Effector memory CD4-positive, alpha-beta T cell (primary cell): ENCODE measurements around the gene LORICRIN.
A peak's percentile ranks its signal among the peaks of the same experiment; 100 is the strongest.

Experiments used
- DNase-seq, 3 donors: peaks; one replicate each; pipeline ENCODE4 v3.0.0-alpha.2; 2020
- H3K27ac ChIP-seq: 2 replicates; pipeline ENCODE4 v1.7.0; 2013; ENCODE audit warnings: mild to moderate bottlenecking, low read length, moderate library complexity; ENCODE audit not compliant: insufficient read depth, poor library complexity, severe bottlenecking
- H3K27me3 ChIP-seq: replicated peaks from 2 replicates; pipeline ENCODE4 v1.7.0; 2013; ENCODE audit warnings: mild to moderate bottlenecking, low read length; ENCODE audit not compliant: insufficient read depth, control insufficient read depth, poor library complexity, severe bottlenecking
- H3K36me3 ChIP-seq: 2 replicates; pipeline ENCODE4 v1.7.0; 2013; ENCODE audit warnings: mild to moderate bottlenecking, low read length, moderate library complexity; ENCODE audit not compliant: control insufficient read depth, insufficient read depth
- H3K4me1 ChIP-seq: 2 replicates; pipeline ENCODE4 v1.7.0; 2013; ENCODE audit warnings: low read length, mild to moderate bottlenecking; ENCODE audit not compliant: control insufficient read depth, insufficient read depth, poor library complexity, severe bottlenecking
- H3K4me3 ChIP-seq: 2 replicates; pipeline ENCODE4 v1.7.0; 2013; ENCODE audit warnings: low read length, low read depth, mild to moderate bottlenecking; ENCODE audit not compliant: insufficient read depth, poor library complexity, severe bottlenecking
- H3K9me3 ChIP-seq: 2 replicates; pipeline ENCODE4 v1.7.0; 2013; ENCODE audit warnings: mild to moderate bottlenecking, low read length, moderate library complexity; ENCODE audit not compliant: control insufficient read depth

The LORICRIN gene

GRCh38 chr1:153262070-153262366 lies 2.5 kb downstream of the LORICRIN start:
- H3K36me3 ChIP-seq: no peaks in the 10 kb centered on the region
- no peaks in the 10 kb centered on the region for H3K9me3 ChIP-seq
- peaks cover 28% of the 10 kb centered on the region for H3K27me3 ChIP-seq
- peaks cover 21% of the 10 kb centered on the region for H3K4me1 ChIP-seq
- H3K27ac ChIP-seq: no peak overlapping the region
- H3K4me3 ChIP-seq: peak overlapping the region; percentile 56
- DNase-seq: no peak

- Histone ChIP-seq H3K4me1 (peaks cover 21% of the 10 kb centered on the region), H3K4me3 (peak overlapping the region; percentile 56), H3K27me3 (peaks cover 28% of the 10 kb centered on the region), H3K9me3 (no peaks in the 10 kb centered on the region), H3K36me3 (no peaks in the 10 kb centered on the region), H3K27ac (no peak overlapping the region)
- DNase-seq: no peak
Measured at GRCh38 chr1:153262462-153263157, 3.1 kb downstream of the LORICRIN start.

DNA sequence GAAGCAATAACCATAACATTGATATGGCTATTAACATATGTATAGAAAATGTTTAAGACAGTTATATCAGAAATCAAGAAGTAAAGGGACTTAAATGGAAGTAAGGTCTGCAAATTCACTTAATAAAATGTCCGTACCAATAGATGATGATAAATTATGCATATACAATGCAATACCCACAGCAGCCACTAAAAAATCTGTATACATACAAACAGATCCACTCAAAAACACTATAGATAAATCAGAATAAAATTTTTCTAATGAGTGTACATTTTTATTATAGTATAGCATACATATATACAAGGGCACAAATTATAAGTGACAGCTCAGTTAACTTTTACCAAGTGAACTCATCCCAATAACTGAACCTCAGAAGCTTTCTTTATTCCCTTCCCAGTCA lies 6.0 kb downstream of the LORICRIN start:
- DNase-seq: no peak
- no peak overlapping the region for H3K27ac ChIP-seq

DNA sequence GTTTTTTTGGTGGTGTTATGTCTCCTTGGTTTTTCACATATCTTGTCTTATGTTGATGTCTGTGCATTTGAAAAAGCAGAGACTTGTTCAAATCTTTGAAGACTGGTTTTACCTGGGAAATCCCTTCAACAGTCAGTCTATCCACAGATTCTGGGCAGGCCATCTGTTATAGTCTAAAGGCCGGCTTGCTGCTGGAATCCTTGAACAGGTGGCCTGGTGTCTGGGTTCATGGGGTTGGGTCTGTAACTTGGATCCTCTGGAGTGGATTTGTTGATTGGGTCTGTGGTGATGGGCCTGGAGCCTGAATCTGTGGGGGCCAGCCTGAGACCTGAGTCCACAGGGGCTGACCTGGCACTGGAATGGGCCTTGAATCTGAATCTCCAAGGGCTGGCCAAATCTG lies 12.2 kb downstream of the LORICRIN start:
- Histone ChIP-seq H3K27ac (no peak overlapping the region), H3K27me3 (peaks cover 14% of the 10 kb centered on the region)
- DNase-seq: no peak

More for the DNA sequence above, 6.0 kb downstream of the LORICRIN start:
- Histone ChIP-seq H3K4me3 (no peak overlapping the region), H3K4me1 (peaks cover 18% of the 10 kb centered on the region), H3K36me3 (no peaks in the 10 kb centered on the region), H3K9me3 (no peaks in the 10 kb centered on the region), H3K27me3 (peaks cover 28% of the 10 kb centered on the region)

GRCh38 chr1:153272186-153272585 lies 12.7 kb downstream of the LORICRIN start:
- Histone ChIP-seq H3K27me3 (peaks cover 14% of the 10 kb centered on the region), H3K27ac (no peak overlapping the region), H3K4me3 (no peak overlapping the region), H3K9me3 (no peaks in the 10 kb centered on the region), H3K36me3 (no peaks in the 10 kb centered on the region), H3K4me1 (no peaks in the 10 kb centered on the region)
- DNase-seq: no peak

More for the DNA sequence above, 12.2 kb downstream of the LORICRIN start:
- no peaks in the 10 kb centered on the region for H3K36me3 ChIP-seq
- H3K9me3 ChIP-seq: no peaks in the 10 kb centered on the region
- no peak overlapping the region for H3K4me3 ChIP-seq
- H3K4me1 ChIP-seq: no peaks in the 10 kb centered on the region

DNA sequence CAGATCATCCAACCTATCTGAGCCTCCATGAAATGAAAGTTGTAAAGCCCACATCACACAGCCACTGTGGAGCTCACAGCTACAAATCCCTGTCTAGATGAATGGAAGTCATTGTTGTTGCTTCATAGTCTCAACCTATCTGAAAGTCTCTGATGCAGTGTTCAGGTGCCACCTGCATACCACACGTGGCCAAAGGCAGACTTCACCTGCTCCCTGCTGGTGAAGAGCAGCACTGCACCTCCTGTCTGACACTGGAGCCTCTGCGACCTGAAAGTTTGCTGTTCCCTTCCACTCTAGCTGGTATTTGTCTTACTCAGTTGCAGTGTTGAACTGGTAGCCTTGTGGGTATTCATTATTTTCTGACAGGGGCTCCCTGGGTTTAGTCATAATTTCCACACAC lies 18.4 kb downstream of the LORICRIN start:
- H3K36me3 ChIP-seq: no peaks in the 10 kb centered on the region
- H3K27me3 ChIP-seq: peaks cover 2% of the 10 kb centered on the region
- H3K9me3 ChIP-seq: no peaks in the 10 kb centered on the region
- H3K4me3 ChIP-seq: no peak overlapping the region
- H3K4me1 ChIP-seq: no peaks in the 10 kb centered on the region
- no peak overlapping the region for H3K27ac ChIP-seq
- DNase-seq: no peak

GRCh38 chr1:153288634-153289275 lies 29.3 kb downstream of the LORICRIN start:
- H3K27me3 ChIP-seq: no peaks in the 10 kb centered on the region
- no peak overlapping the region for H3K27ac ChIP-seq
- H3K4me3 ChIP-seq: no peak overlapping the region
- H3K9me3 ChIP-seq: no peaks in the 10 kb centered on the region
- no peak for DNase-seq
- no peaks in the 10 kb centered on the region for H3K36me3 ChIP-seq
- H3K4me1 ChIP-seq: peaks cover 9% of the 10 kb centered on the region

DNA sequence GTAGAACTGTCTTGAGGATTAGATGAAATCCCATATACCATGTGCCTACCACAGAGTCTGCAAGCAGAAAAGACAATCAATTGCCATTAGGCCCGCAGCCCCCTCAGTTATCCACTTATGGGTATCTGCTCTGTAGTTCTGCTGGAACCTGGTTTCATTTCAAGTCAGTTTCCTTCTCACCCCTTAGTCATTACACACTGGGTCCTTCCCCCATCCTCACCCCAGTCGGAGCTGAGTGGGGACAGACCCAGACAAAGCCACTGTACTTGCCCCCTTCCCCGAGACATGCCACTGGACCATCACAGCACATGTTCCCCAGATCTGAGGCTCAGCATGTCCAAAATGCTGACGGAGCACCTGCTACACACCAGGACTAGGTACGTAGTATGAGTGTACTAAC lies 32.0 kb downstream of the LORICRIN start:
- DNase-seq: no peak
- H3K4me3 ChIP-seq: no peak overlapping the region
- H3K4me1 ChIP-seq: peaks cover 14% of the 10 kb centered on the region
- no peaks in the 10 kb centered on the region for H3K9me3 ChIP-seq
- peaks cover 3% of the 10 kb centered on the region for H3K27me3 ChIP-seq
- H3K27ac ChIP-seq: no peak overlapping the region
- no peaks in the 10 kb centered on the region for H3K36me3 ChIP-seq

- H3K36me3 ChIP-seq: no peaks in the 10 kb centered on the region
- H3K27ac ChIP-seq: no peak overlapping the region
- no peak for DNase-seq
- H3K4me1 ChIP-seq: peaks cover 14% of the 10 kb centered on the region
- H3K4me3 ChIP-seq: no peak overlapping the region
- H3K27me3 ChIP-seq: peaks cover 3% of the 10 kb centered on the region
- no peaks in the 10 kb centered on the region for H3K9me3 ChIP-seq
Measured at GRCh38 chr1:153292185-153292584, 32.7 kb downstream of the LORICRIN start.

DNA sequence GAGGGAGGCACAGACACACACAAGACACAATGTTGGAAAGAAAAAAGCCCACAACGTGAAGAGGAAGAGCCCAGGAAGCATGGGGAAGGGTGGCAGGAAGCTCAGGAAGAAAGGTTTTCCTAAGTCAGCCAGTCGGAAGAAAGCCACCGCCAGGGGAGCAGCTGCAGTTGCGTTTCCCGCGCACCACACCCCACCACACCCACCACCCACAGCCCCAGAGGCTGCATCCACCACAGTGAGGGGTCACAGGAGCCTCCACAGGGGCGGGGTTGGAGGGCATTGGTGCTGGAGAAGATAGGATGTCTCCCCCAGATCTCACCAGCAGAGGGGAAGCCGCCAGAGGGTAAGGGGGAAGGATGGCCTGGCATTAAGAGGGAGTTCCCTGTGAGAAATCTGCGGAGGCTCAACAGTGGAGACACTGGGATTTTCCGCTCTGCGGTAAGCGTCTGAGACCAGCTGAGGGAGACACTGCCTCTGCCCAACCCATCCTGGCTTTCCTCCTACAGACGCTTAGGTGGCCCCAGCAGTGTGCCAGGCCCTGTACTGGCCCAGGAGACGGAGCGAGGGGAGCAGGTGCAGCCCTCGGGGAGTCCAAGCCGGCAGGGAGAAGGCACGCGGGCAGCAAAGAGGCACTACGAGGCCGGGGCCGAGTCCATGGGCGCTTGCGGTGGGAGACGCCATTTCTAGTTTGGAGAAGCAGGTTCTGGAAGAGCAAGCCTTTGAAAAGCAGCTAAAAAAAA lies 33.4 kb downstream of the LORICRIN start:
- Histone ChIP-seq H3K36me3 (no peaks in the 10 kb centered on the region), H3K9me3 (no peaks in the 10 kb centered on the region), H3K27ac (no peak overlapping the region), H3K27me3 (peaks cover 3% of the 10 kb centered on the region), H3K4me1 (peaks cover 14% of the 10 kb centered on the region), H3K4me3 (no peak overlapping the region)
- no peak for DNase-seq
